Hepatocyte (in vitro differentiated cells): ENCODE results near the gene ATP6AP1. TPM values are rescaled to one million over a fixed set of nuclear protein-coding genes. Genes with fewer than 3 reads are reported as not detected.

Source experiments
- DNase-seq: peaks from one replicate; pipeline ENCODE4 v3.0.0-alpha.2; 2016; ENCODE audit warnings: low spot score
- H2AFZ ChIP-seq: fragments of 200-600 bp; sonication (generic); 2 replicates; pipeline ENCODE4 v1.6.0; 2016; ENCODE audit warnings: antibody characterized with exemption, mild to moderate bottlenecking
- H3K27ac ChIP-seq: fragments of 200-600 bp; sonication (generic); 2 replicates; pipeline ENCODE4 v1.5.1; 2016; ENCODE audit warnings: mild to moderate bottlenecking
- H3K27me3 ChIP-seq: fragments of 200-600 bp; sonication (generic); 2 replicates; pipeline ENCODE4 v1.6.1; 2016
- H3K36me3 ChIP-seq: fragments of 200-600 bp; sonication (generic); replicated peaks from 2 replicates; pipeline ENCODE4 v1.5.1; 2016; ENCODE audit warnings: low read depth; ENCODE audit not compliant: insufficient read depth
- H3K4me1 ChIP-seq: fragments of 200-600 bp; sonication (generic); 2 replicates; pipeline ENCODE4 v1.5.1; 2016; ENCODE audit warnings: mild to moderate bottlenecking, moderate library complexity; ENCODE audit not compliant: insufficient read depth
- H3K4me2 ChIP-seq: fragments of 200-600 bp; sonication (generic); 2 replicates; pipeline ENCODE4 v1.6.0; 2016
- H3K4me3 ChIP-seq: fragments of 200-600 bp; sonication (generic); 2 replicates; pipeline ENCODE4 v1.5.1; 2016; ENCODE audit warnings: mild to moderate bottlenecking
- H3K79me2 ChIP-seq: fragments of 200-600 bp; sonication (generic); 2 replicates; pipeline ENCODE4 v1.6.0; 2017; ENCODE audit warnings: mild to moderate bottlenecking
- H3K9me2 ChIP-seq: fragments of 200-600 bp; sonication (generic); replicated peaks from 2 replicates; pipeline ENCODE4 v1.6.0; 2017; ENCODE audit warnings: mild to moderate bottlenecking; ENCODE audit not compliant: insufficient read depth
- H3K9me3 ChIP-seq: fragments of 200-600 bp; sonication (generic); 2 replicates; pipeline ENCODE4 v1.5.1; 2016; ENCODE audit warnings: low read depth, mild to moderate bottlenecking
- H4K20me1 ChIP-seq: fragments of 200-600 bp; sonication (generic); 2 replicates; pipeline ENCODE4 v1.6.0; 2016; ENCODE audit warnings: mild to moderate bottlenecking; ENCODE audit not compliant: insufficient read depth, poor library complexity, severe bottlenecking
- CTCF ChIP-seq: fragments of 200-600 bp; sonication (generic); IDR thresholded peaks from 2 replicates; pipeline ENCODE4 v1.5.1; 2016; ENCODE audit warnings: antibody characterized with exemption, mild to moderate bottlenecking; ENCODE audit not compliant: poor library complexity
- EZH2 ChIP-seq: fragments of 200-600 bp; sonication (generic); IDR thresholded peaks from 2 replicates; pipeline ENCODE4 v1.6.1; 2016; ENCODE audit warnings: antibody characterized with exemption, mild to moderate bottlenecking, borderline replicate concordance
- EZH2phosphoT487 ChIP-seq: fragments of 200-600 bp; sonication (generic); IDR thresholded peaks from one replicate; pipeline ENCODE4 v1.6.1; 2018; ENCODE audit warnings: antibody characterized with exemption, mild to moderate bottlenecking, low read depth, moderate library complexity; ENCODE audit not compliant: unreplicated experiment, severe bottlenecking
- WGBS: methylation state at CpG from one replicate; pipeline ENCODE4 v1.1.6; 2016; ENCODE audit warnings: low lambda C conversion rate; ENCODE audit errors: missing lambda C conversion rate; 5-methylcytosine and 5-hydroxymethylcytosine counted together
- polyA plus RNA-seq: library from polyadenylated mRNA; unstranded; fragments of >200 nt; fragmentation: Nextera tagmentation; extraction: Ambion mirVana; gene quantifications from 2 replicates; pipeline ENCODE4 v1.2.1, GENCODE V29; 2016
- total RNA-seq: library from RNA; depleted of rRNA; stranded (reverse); fragments of >200 nt; gene quantifications from 2 replicates; pipeline ENCODE4 v1.2.3, GENCODE V29; 2014

The ATP6AP1 gene
- total and polyA plus RNA-seq, 2 experiments from 2014 or later, result 131 to 268 TPM

- Histone ChIP-seq H3K4me1 (no peaks in the 10 kb centered on the region), H3K9me3 (no peaks in the 10 kb centered on the region), H3K36me3 (no peaks in the 10 kb centered on the region), H3K4me3 (peak overlapping the region; percentile 58), H4K20me1 (no peaks in the 10 kb centered on the region), H3K27me3 (no peaks in the 10 kb centered on the region), H2AFZ (no peak overlapping the region), H3K79me2 (peaks cover 28% of the 10 kb centered on the region), H3K4me2 (peak overlapping the region; percentile 85), H3K9me2 (no peaks in the 10 kb centered on the region), H3K27ac (no peak overlapping the region)
- 87% methylated on average over 2 of the region's 2 CpGs for WGBS
- DNase-seq, result no peak
- TF ChIP-seq EZH2 (no peak), CTCF (no peak), EZH2phosphoT487 (no peak)
These were observed 1.2 kb downstream of the ATP6AP1 start for GRCh38 chrX:154429711-154430110.

GRCh38 chrX:154430479-154430878 lies 2.0 kb downstream of the ATP6AP1 start:
- Histone ChIP-seq H3K4me1 (no peaks in the 10 kb centered on the region), H3K9me3 (no peaks in the 10 kb centered on the region), H3K4me2 (peak overlapping the region; percentile 85), H3K27me3 (no peaks in the 10 kb centered on the region), H4K20me1 (no peaks in the 10 kb centered on the region), H3K4me3 (no peak overlapping the region), H2AFZ (no peak overlapping the region), H3K9me2 (no peaks in the 10 kb centered on the region), H3K36me3 (no peaks in the 10 kb centered on the region), H3K27ac (no peak overlapping the region), H3K79me2 (peaks cover 28% of the 10 kb centered on the region)
- DNase-seq, result no peak
- WGBS, result 83% methylated on average over 6 of the region's 6 CpGs
- no peak for TF ChIP-seq CTCF
- TF ChIP-seq EZH2, result no peak
- TF ChIP-seq EZH2phosphoT487, result no peak

- Histone ChIP-seq H3K79me2 (peaks cover 28% of the 10 kb centered on the region), H3K9me3 (no peaks in the 10 kb centered on the region), H3K27ac (no peak overlapping the region), H2AFZ (no peak overlapping the region), H3K4me2 (peak overlapping the region; percentile 85), H3K27me3 (no peaks in the 10 kb centered on the region), H3K4me1 (no peaks in the 10 kb centered on the region), H3K9me2 (no peaks in the 10 kb centered on the region), H3K4me3 (no peak overlapping the region), H3K36me3 (no peaks in the 10 kb centered on the region), H4K20me1 (no peaks in the 10 kb centered on the region)
- 61% methylated on average over 7 of the region's 7 CpGs for WGBS
- no peak for DNase-seq
- TF ChIP-seq EZH2 (no peak), CTCF (no peak), EZH2phosphoT487 (no peak)
These were observed 2.4 kb downstream of the ATP6AP1 start for GRCh38 chrX:154430916-154431315.

GRCh38 chrX:154431341-154431740 lies 2.9 kb downstream of the ATP6AP1 start:
- no peak overlapping the region for H3K4me3 ChIP-seq
- no peaks in the 10 kb centered on the region for H3K4me1 ChIP-seq
- no peak overlapping the region for H2AFZ ChIP-seq
- H3K27me3 ChIP-seq, result no peaks in the 10 kb centered on the region
- no peak for DNase-seq
- TF ChIP-seq CTCF (no peak), EZH2 (no peak), EZH2phosphoT487 (no peak)
- no peaks in the 10 kb centered on the region for H4K20me1 ChIP-seq
- peaks cover 28% of the 10 kb centered on the region for H3K79me2 ChIP-seq
- H3K36me3 ChIP-seq, result no peaks in the 10 kb centered on the region
- no peaks in the 10 kb centered on the region for H3K9me3 ChIP-seq
- WGBS, result 78% methylated on average over 3 of the region's 5 CpGs
- H3K9me2 ChIP-seq, result no peaks in the 10 kb centered on the region
- H3K27ac ChIP-seq, result no peak overlapping the region
- no peak overlapping the region for H3K4me2 ChIP-seq
